Measurements from ENCODE around the gene CLIP1.
"Not testable (repeated sequence)": the region's sequence is repeated elsewhere in the genome, so short reads cannot be mapped to it uniquely, and the experiment has no call there.

The CLIP1 gene

DNA sequence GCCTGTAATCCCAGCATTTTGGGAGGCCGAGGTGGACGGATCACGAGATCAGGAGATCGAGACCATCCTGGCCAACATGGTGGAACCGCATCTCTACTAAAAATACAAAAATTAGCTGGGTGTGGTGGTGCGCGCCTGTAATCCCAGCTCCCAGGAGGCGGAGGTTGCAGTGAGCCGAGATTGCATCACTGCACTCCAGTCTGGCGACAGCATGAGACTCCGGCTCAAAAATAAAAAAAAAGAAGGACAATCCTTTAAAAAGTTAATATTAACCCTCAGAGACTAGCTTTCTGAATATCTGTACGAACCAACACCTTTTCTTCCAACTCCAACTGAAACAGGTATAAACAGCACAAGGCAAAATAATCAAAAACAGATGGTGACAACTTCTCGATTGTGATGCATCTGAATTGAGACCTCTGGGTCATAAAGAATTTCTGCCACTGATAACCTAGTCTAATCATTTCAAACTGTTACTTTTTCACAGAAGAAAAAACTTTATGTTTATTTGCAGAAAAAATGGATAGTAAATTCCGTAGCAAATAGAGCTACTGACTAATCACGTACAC is 27.8 kb downstream of the CLIP1 start:
- DNase-seq = no peak

DNA sequence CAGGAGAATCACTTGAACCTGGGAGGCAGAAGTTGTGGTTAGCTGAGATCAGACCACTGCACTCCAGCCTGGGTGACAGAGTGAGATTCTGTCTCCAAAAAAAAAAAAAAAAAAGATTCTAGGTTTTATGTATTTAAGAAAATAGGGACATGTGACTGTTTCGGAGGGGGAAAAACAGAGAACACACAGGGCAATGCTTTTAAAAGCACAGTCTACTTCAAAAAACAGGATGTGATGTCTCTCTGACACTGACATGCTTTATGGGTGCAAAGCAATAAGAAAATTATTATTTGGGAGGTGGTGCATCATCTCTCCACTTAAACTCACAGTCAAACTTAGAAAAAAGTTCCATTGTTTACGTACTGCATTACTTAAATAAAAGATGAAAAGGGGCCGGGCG is 28.7 kb downstream of the CLIP1 start:
- DNase-seq = no peak

DNA sequence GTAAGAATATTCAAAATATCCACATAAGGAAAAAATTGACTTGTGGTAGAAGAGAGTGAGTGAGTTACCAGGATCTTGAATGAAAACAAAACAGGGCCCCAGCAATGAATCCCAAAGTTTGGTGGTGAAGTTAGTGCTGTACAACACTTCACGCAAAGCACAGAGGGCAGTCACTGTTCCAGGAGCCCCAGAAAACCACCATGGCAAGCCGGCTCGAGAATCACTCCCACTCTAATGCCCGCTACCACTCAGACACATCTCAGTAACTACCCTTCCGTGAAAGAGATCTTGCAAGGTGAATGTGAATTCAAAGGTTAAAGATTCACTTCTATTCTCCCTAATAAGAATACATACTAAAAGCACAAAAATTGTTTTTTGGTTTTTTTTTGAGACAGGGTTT is 30.1 kb downstream of the CLIP1 start:
- DNase-seq = no peak

GRCh38 chr12:122389677-122390076 is 32.8 kb downstream of the CLIP1 start:
- DNase-seq = no peak

GRCh38 chr12:122387887-122388286 is 34.6 kb downstream of the CLIP1 start:
- no peak for DNase-seq

DNA sequence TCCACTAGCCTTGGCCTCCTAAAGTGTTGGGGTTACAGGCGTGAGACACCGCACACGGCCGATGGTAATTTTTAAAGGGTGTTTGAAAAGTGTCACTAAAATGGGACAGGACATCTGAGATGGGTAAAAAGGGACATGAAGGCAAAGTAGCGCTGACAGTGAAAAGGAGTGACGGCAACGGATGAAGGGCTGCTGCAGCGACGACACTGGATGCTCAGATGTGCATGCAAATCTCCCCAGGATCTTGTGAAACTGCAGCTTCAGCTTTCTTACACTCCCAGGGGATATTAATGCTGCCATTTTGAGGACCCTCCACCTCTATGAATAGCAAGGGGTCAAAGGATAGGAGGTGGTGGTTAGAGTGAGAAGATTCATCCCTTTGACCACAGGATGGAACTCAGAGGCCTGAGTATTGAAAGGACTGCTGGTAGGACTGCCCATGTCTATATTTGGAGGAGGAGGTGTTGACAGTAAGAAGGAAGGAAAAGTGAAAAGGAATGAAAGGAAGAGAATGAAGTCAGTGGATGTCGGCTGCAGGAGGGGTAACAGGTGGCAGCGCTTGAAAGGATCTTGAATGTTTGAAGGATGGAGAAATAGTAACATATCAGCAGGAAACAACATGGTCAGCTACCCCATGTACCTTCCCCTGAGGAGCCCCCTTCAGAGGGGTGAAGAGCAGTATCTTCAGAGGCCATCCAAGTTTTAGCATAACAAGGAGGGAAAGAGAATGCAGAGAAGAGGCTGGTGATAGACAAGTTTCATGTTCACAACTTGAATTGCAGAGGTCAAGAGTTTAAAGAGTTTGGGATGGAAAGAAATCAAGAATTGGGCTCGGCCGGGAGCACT is 37.1 kb downstream of the CLIP1 start:
- no peak for DNase-seq

- no peak for DNase-seq
These were observed 39.5 kb downstream of the CLIP1 start for GRCh38 chr12:122382919-122383350.

DNA sequence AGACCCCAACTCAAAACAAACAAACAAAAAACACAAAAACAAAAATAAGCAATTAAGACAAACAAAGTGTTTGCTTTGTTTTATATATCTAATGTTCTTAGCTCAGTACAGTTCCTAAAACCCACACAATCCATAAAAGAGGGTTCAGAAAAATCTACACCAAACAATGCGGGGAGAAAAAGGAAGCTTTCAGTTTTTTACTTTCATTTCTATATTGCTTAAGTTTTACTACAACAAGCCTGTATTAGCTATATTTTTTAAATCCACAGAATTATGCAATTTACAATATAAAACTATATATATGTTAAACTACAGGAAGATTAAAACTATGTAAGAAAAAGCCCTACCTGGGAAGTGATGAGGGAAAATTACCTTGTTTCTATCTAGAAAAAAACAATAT is 41.4 kb downstream of the CLIP1 start:
- DNase-seq = no peak

DNA sequence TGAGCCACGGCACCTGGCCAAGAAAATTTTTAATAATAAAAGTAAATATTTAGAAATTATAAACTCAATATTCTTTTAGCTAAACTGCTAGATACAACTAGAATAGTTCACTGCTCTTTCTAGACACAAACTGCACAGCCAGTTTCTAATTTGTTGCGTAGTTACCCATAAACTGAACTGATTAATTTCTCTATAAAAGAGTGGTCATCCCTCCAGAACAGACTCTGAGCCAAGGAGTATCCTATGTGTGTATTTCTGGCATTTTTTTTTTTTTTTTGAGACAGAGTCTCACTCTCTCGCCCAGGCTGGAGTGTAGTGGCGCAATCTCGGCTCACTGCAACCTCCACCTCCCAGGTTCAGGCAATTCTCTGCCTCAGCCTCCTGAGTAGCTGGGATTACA is 45.7 kb downstream of the CLIP1 start:
- DNase-seq = not testable (repeated sequence)

DNA sequence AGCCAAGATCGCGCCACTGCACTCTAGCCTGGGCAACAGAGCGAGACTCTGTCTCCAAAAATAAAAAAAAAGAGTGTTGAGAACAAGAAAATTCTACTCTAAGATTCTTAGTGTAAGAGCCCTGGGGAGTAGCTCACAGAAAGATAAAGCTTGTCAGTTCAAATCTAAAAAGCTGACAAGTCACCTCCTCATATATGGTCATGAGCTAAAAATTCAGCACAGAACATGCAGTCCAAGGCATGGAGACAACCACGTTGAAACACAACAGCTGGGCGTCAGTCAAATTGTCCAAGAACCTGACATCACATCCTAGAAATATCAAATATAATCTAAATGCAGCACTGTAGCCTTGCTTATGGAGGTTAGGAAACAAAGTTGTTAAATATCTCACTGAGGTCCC is 47.8 kb downstream of the CLIP1 start:
- DNase-seq = no peak

- DNase-seq = no peak
These were observed 50.9 kb downstream of the CLIP1 start for GRCh38 chr12:122371475-122372045.

DNA sequence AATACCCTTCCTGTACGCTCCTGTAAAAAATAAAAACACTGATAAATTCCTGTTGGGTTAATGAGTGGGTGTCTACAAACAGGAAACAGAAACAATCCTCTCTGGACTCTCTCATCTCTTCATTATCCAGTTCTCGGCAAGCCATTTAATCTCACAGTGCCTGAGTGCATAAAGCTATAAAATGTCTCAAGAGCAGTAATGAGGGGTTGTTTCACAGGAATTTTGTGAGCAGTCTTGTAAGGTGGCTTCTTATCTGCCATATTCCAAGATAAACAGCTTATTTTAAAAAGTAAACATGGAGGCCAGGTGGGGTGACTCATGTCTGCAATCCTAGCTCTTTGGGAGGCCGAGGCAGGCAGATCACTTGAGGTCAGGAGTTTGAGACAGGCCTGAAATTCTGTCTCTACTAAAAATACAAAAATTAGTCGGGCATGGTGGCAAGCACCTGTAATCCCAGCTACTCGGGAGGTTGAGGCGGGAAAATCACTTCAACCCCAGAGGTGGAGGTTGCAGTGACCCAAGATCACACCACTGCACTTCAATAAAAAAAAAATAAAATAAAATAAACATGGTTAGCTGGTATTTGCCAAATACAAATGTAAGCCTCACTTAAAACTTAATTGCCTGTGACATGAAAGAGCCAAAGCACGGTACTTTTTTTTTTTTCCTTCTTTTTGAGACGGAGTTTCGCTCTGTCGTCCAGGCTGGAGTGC is 54.0 kb downstream of the CLIP1 start:
- no peak for DNase-seq

GRCh38 chr12:122367632-122368031 is 54.8 kb downstream of the CLIP1 start:
- DNase-seq = not testable (repeated sequence)

DNA sequence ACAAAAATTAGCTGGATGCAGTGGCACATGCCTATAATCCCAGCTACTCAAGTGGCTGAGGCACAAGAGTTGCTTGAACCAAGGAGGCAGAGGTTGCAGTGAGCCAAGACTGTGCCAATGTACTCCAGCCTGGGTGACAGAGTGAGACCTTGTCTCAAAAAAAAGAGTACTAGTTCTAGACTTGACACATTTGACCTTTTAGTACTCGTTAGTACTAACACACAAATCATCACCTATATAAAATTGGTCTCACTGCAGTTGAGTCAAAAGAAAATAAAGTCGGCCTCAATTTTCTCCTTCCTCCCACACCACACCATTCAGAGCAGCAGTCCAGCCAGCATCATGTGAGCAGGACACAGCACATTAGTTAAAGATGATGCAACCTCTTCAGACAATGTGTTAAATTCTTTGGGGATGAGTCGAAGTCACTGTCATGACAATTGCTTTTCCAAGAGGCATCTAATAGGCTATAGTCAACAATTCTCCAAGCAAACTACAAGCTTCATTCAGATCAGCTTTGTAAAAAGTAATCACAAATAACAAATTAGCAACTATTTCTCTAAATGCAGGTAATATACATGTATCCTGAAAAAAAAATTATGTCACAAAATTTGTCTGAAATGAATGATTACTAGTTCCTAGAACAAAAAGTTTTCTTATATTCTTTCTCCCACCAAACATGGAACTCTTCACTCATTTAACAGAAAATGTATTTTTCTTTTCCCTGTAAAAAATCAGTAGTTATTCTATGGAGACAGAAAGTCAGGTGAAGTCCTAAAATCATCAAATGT is 55.6 kb downstream of the CLIP1 start:
- no peak for DNase-seq

DNA sequence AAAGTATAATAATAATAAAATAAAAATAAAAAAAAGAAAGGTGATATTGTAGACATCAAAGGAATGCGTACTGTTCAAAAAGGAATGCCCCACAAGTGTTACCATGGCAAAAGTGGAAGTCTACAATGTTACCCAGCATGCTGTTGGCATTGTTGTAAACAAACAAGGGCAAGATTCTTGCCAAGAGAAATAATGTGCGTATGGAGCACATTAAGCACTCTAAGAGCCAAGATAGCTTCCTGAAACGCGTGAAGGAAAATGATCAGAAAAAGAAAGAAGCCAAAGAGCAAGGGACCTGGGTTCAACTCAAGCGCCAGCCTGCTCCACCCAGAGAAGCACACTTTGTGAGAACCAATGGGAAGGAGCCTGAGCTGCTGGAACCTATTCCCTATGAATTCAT is 57.2 kb downstream of the CLIP1 start:
- not testable (repeated sequence) for DNase-seq

- no peak for DNase-seq
These were observed 58.7 kb downstream of the CLIP1 start for GRCh38 chr12:122363782-122364181.

- DNase-seq = no peak
These were observed 59.7 kb downstream of the CLIP1 start for GRCh38 chr12:122362755-122363154.

- not testable (repeated sequence) for DNase-seq
These were observed 64.1 kb downstream of the CLIP1 start for GRCh38 chr12:122358403-122358802.

- DNase-seq = not testable (repeated sequence)
These were observed 64.9 kb downstream of the CLIP1 start for GRCh38 chr12:122357536-122357935.

DNA sequence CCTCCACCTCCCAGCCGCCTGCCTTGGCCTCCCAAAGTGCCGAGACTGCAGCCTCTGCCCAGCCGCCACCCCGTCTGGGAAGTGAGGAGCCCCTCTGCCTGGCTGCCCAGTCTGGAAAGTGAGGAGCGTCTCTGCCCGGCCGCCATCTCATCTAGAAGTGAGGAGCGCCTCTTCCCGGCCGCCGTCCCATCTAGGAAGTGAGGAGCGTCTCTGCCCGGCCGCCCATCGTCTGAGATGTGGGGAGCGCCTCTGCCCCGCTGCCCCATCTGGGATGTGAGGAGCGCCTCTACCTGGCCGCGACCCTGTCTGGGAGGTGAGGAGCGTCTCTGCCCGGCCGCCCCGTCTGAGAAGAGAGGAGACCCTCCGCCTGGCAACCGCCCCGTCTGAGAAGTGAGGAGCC is 65.5 kb downstream of the CLIP1 start:
- DNase-seq = not testable (repeated sequence)

- no peak for DNase-seq
These were observed 66.3 kb downstream of the CLIP1 start for GRCh38 chr12:122356192-122356635.

GRCh38 chr12:122355706-122356105 is 66.8 kb downstream of the CLIP1 start:
- DNase-seq = no peak
